Left renal pelvis (tissue), 4 donors: ENCODE results near the gene ST8SIA6. TPM values are rescaled to one million over a fixed set of nuclear protein-coding genes. Genes with fewer than 3 reads are reported as not detected.

Source experiments
- DNase-seq, 4 donors: peaks; one replicate each; pipeline ENCODE4 v3.0.0-alpha.2; 2013; ENCODE audit warnings: low read depth in 4 of 4, low spot score in 3 of 4
- polyA plus RNA-seq, 4 donors: library from polyadenylated mRNA; unstranded; fragments of 120-200 nt; gene quantifications; one replicate each; pipeline ENCODE4 v1.2.1, GENCODE V29; 2013; ENCODE audit not compliant: insufficient read length in 4 of 4

The ST8SIA6 gene
- polyA plus RNA-seq, 4 donors: 0.67 to 2.6 (median 1.2) TPM

DNA sequence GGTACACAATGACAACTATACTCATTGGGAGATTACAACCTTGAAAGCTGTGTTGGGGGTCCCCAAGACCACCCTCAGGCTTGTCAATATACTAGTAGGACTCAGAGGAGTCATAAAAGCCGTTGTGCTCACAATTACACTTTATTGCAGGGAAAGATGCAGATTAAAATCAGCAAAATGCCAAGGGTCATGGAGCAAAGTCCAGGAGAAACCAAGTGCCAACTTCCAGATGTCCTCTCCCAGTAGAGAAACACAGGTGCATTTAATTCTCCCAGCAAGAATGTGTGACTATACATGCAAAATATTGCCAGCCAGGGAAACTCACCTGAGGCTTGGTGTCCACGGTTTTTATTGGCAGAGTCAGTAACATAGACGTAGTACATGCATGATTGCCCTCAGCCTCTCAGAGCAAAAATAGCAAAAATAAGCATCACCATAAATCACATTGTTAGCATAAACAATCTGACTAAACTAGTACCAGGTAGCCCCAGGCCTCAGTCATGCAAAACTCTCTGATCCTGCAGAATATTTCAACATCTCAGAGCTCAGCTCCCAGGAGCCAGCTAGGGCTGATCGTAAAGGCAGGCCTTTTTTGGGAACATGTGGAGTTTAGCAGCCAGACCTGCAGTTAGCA is 175.7 kb downstream of the ST8SIA6 start:
- DNase-seq: no peak

DNA sequence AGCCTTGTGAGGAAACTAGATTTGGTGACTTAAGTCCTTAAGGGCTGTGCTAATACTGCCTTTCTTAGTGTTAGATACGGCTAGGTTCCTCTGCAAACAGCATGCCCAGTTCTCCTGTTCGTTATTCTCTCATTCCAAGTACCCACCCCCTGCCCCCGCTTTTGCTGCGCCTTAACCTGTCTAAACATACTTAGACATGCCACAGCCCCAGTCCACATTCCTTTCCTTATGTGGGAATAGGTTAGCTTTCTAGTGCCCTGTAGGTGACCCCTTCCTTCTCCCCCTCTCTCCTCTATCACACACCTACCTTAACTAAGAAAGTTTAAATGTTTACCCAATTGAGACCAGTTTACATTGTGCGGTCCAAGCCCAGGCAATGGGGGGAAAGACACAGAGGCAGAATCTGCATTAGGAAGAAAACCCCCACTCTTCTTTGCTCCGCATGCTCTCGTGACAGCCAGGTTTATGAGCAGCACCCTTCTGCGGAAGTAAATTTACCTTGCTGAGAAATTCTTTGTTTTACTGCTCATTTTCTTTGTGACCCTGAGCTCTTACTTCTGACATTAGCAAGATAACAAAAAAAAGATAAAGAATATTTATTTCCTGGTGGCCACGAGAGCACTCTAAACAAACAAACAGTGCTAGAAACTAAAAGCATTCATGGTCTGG is 177.5 kb downstream of the ST8SIA6 start:
- DNase-seq: no peak

DNA sequence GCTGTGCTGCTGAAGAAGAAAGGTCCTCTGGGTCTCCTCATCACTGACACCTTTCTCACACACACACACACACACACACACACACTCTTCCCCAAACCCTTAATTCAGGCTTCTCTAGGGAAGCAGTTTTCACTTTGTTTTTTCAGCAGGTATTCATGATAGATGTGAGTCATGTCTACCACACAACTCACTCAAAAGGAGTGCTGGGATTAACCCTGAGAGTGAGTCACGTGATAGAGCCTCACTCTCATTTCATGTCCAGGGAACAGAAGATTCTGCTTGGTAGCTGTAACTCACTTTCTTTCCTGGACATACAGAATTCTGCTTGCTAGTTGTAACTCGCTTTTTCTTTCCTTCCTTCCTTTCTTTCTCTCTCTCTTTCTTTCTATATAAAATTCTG is 181.0 kb downstream of the ST8SIA6 start:
- DNase-seq: no peak

DNA sequence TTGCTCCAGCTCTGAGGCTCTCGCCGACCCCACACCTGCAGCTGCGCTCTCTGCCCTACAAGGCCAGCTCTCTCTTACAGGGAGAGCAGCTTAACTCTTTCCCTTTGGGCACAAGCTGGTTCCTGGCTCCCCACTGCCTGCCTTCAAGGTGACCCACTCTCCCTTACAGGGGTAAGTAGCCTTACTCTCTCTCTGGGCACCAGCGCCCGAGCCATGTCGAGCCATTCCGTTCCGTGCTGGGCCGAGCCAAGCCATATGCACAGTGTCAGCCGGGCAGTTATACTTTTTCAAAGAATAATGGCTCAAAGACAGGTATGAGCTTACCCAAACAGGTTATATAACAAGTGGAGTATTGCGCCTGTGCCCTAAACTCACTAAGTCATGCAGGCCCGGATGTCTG is 181.7 kb downstream of the ST8SIA6 start:
- no peak for DNase-seq

Other genes with a start within 250 kb of the ST8SIA6 start
- 1,000 to 10,000 TPM; 1,207 to 2,290 (median 1,301) TPM for gene VIM, start 226.4 kb downstream of the ST8SIA6 start, polyA plus RNA-seq
- gene HACD1, start 162.8 kb upstream of the ST8SIA6 start, polyA plus RNA-seq: 10 to 100 TPM in 3 of 4 donors, 1 to 10 TPM in 1; 2.3 to 19.3 (median 14.9) TPM
- gene STAM, start 189.6 kb upstream of the ST8SIA6 start, polyA plus RNA-seq: 10 to 100 TPM; 26.3 to 37.0 (median 32.1) TPM